Measurements from ENCODE around the gene HHLA2.
A peak's percentile ranks its signal among the peaks of the same experiment; 100 is the strongest.

HHLA2 gene

DNA sequence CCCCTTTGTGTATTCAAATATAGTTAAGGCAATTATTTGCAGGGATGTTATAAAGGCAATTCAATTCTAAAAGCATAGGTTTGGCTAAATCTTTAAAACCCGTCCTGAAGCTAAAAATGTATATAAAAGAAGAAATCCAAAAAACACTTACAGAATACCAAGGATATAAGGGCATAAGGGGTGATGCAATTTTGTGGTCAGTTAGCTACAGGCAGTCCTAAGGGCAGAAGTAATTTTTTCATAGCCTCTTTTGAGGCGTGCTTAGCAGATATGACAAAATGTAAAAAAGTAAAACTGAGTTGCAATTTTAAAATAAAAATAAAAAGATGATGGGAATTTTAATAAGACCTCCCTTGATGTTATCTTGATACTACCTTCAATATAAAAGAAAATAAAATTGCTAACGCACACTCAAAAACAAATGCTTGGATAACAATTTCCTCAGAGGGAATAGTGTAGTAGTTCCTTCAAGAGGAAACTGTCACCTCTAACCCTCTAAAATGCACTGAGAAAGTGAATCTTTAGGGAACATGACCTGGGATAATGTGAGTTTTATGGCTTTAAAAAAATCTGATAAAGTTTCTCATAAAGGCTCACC, 109.8 kb downstream of the HHLA2 start:
- TF ChIP-seq, protein P1, sequence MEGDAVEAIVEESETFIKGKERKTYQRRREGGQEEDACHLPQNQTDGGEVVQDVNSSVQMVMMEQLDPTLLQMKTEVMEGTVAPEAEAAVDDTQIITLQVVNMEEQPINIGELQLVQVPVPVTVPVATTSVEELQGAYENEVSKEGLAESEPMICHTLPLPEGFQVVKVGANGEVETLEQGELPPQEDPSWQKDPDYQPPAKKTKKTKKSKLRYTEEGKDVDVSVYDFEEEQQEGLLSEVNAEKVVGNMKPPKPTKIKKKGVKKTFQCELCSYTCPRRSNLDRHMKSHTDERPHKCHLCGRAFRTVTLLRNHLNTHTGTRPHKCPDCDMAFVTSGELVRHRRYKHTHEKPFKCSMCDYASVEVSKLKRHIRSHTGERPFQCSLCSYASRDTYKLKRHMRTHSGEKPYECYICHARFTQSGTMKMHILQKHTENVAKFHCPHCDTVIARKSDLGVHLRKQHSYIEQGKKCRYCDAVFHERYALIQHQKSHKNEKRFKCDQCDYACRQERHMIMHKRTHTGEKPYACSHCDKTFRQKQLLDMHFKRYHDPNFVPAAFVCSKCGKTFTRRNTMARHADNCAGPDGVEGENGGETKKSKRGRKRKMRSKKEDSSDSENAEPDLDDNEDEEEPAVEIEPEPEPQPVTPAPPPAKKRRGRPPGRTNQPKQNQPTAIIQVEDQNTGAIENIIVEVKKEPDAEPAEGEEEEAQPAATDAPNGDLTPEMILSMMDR (IDR thresholded peaks at IDR 0.05; ENCODE audit: insufficient read depth, low read length, poor library complexity, severe bottlenecking) = no peak
- H3K36me3 ChIP-seq (ENCODE audit: control insufficient read depth, insufficient read depth, low read length) = no peaks in the 10 kb centered on the region
- no peak for DNase-seq (ENCODE audit: extremely low read depth, insufficient read length)
- no peak overlapping the region for H3K4me3 ChIP-seq (replicated peaks; ENCODE audit: low read depth, low read length)
- H3K27me3 ChIP-seq (replicated peaks; ENCODE audit: control insufficient read depth, insufficient read depth, low read length) = no peaks in the 10 kb centered on the region

DNA sequence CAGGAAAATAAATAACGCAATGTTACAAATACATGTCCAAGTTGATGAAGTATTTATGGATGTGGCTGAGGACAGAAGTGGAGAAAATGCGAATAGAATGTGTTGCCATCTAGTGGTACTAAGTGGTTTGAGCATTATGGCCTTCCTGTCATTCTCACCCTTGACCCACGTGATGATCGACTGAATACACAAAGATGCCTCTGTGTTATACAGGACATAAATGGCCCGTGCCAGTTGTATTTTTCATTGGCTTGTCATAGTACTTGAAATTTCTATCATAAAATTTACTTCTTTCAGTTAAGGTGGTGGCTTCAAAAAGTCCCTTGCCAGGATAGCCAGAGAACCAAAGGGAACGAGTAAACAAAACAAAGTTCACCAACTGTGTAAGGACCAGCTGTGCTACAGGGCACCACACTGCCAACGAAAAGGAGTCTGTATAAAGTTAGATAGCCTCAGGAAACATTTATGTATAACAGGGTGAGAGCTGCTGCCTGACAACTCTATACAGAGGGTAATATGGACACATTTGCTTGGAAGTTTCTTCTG, 110.4 kb downstream of the HHLA2 start:
- Histone ChIP-seq H3K36me3 (ENCODE audit: control insufficient read depth, insufficient read depth, low read length) (no peaks in the 10 kb centered on the region), H3K4me3 (replicated peaks; ENCODE audit: low read depth, low read length) (no peak overlapping the region), H3K27me3 (replicated peaks; ENCODE audit: control insufficient read depth, insufficient read depth, low read length) (no peaks in the 10 kb centered on the region)
- TF ChIP-seq, protein P1 (IDR thresholded peaks at IDR 0.05; ENCODE audit: insufficient read depth, low read length, poor library complexity, severe bottlenecking) = peak; percentile 36
- peak; percentile 33 for DNase-seq (ENCODE audit: extremely low read depth, insufficient read length)

DNA sequence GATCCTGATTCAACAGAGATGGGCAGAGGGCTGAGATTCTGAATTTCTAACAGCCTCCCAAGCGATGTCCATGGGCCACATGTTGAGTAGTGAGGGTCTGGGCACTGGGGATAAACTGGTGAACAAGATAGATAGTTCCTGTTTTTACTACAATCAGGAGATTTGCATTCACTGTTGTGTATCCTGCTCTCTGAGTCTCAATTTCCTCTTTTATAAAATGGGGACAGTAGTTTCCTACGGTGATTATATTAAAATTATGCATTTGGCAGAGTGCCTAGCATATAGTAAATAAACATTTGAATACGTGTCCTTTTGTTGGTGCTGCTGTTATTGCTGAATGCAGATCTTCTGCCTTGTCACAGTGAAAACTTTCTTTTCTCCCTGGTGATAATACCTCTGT, 111.5 kb downstream of the HHLA2 start:
- DNase-seq (ENCODE audit: extremely low read depth, insufficient read length) = no peak
- Histone ChIP-seq H3K4me3 (replicated peaks; ENCODE audit: low read depth, low read length) (no peak overlapping the region), H3K36me3 (ENCODE audit: control insufficient read depth, insufficient read depth, low read length) (no peaks in the 10 kb centered on the region), H3K27me3 (replicated peaks; ENCODE audit: control insufficient read depth, insufficient read depth, low read length) (no peaks in the 10 kb centered on the region)
- TF ChIP-seq, protein P1 (IDR thresholded peaks at IDR 0.05; ENCODE audit: insufficient read depth, low read length, poor library complexity, severe bottlenecking) = no peak

DNA sequence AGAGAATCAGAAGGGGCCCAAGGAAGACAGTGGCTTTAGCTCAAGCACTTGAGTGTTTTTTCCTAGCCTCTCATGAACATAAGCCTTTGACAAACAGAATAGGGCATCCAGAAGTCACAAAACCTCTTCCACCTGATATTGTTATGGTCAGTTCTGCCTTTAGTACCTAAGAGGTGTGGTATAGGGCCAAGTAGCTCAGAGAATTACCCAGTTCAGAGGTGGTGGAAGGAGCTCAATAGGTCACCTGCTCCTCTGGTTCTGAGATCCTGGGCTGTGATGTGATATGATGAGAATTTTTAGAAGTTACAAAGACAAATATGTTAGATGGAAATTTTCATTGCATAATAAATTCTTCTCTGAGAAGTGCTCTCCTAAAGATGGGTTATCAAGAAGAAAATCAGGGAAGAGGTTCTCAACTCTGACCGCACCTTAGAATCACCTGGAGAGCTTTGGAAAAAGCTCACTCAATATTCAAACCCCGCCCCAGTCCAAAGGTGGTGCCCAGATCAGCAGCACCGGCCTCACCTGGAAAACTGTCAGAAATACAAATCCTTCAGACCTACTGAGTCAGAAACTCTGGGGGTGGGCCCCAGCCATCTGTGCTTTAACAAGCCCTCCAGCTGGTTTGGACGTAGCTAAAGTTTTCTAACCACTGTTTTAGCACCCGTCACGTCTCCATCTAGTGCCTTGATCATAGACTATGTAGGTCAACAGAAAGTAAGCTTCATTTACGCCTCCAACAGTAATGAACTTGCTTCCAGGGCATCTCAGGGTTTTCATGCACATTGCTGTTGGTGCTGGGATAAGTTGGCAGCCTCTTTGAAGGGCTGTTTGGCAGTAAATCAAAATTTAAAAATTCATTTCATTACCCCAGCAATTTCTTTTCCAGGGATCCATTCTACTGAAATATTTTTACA, 112.8 kb downstream of the HHLA2 start:
- no peaks in the 10 kb centered on the region for H3K27me3 ChIP-seq (replicated peaks; ENCODE audit: control insufficient read depth, insufficient read depth, low read length)
- TF ChIP-seq, protein P1 (IDR thresholded peaks at IDR 0.05; ENCODE audit: insufficient read depth, low read length, poor library complexity, severe bottlenecking) = no peak
- no peak overlapping the region for H3K4me3 ChIP-seq (replicated peaks; ENCODE audit: low read depth, low read length)
- DNase-seq (ENCODE audit: extremely low read depth, insufficient read length) = no peak
- no peaks in the 10 kb centered on the region for H3K36me3 ChIP-seq (ENCODE audit: control insufficient read depth, insufficient read depth, low read length)

DNA sequence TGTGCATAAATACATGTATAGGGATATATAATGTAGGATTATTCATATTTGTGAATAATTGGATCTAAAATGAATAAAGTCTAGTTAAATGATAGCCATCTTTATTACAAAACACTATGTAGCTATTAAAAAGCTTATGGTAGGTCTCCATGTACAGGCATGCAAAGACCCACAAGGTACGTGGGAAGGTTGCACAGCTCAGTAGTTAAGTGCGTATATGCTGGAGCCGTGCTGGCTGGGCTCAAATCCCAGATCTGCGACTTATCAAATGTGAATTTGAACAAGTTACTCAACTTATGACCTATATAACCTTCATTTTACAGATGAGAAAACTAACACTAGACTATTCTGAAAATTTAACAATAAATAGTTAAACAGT, 113.4 kb downstream of the HHLA2 start:
- TF ChIP-seq, protein P1 (IDR thresholded peaks at IDR 0.05; ENCODE audit: insufficient read depth, low read length, poor library complexity, severe bottlenecking) = no peak
- H3K4me3 ChIP-seq (replicated peaks; ENCODE audit: low read depth, low read length) = no peak overlapping the region

More for the DNA sequence above, 113.4 kb downstream of the HHLA2 start:
- Histone ChIP-seq H3K27me3 (replicated peaks; ENCODE audit: control insufficient read depth, insufficient read depth, low read length) (no peaks in the 10 kb centered on the region), H3K36me3 (ENCODE audit: control insufficient read depth, insufficient read depth, low read length) (no peaks in the 10 kb centered on the region)
- no peak for DNase-seq (ENCODE audit: extremely low read depth, insufficient read length)
